Dermis microvascular lymphatic vessel endothelial cell (primary cell): ENCODE data around the gene TSPYL4. TPM values are rescaled to one million over a fixed set of nuclear protein-coding genes. Genes with fewer than 3 reads are reported as not detected.

ENCODE experiments used
- DNase-seq, 2 donors: peaks; one replicate each; pipeline versions ENCODE4 v3.0.0 to v3.0.0-alpha.2; 2010; ENCODE audit warnings: low read depth in 2 of 2
- total RNA-seq: library from RNA; depleted of rRNA; stranded (reverse); fragments of >200 nt; gene quantifications from 2 replicates; pipeline ENCODE4 v1.2.1, GENCODE V29; 2014

Gene TSPYL4
- total RNA-seq, 1 donor from 2014 or later, result 5.9 TPM

DNA sequence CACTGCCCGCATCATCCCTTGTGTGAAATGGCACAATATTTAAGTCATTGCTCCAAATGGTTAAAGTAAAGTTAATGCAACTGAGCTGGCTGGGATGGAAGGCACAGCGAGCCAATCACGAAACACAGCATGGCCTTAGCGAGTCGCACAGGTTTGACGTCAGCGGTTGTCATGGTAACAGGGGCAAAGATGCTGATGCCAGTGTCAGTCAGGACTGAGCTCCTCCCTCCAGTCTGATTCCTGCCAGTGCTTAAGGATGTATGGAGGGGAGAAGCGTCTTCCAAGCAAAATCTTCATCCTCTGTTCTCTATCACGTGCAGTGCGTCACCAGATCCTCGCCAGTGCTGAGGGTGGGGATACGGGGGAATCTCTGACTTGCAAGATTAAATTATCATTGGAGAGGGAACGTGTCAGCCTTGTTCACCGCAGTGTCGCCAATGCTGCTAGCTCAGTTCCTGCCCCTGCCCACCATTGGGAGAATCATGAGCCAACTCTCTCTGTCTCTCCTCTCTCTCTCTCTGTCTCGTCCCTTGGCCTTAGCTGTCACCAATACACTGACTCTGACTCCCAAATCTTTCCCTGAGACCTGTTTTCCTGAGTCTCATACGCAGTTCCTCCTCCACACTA is 24.5 kb downstream of the TSPYL4 start:
- peak in 1 of 2 donors; percentile 54 for DNase-seq

DNA sequence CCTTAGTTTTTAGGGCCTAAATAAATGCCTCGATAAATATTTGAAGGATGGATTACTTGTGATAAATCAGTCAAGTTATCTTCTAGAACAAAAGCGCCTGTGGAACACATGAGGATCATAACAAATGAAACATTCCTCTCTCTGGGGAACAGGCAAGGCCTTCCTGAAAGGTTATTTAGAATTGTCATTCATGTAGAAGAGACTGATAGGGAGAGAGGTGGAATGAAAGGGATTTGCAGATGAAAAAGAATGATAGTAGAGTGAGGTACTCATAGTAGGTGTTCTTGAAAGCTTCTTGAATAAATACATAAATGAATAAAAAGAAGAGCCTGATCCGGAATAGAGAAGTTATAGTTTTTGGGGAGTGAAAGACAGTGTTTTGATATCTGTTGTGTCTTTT is 30.5 kb downstream of the TSPYL4 start:
- DNase-seq, result no peak

DNA sequence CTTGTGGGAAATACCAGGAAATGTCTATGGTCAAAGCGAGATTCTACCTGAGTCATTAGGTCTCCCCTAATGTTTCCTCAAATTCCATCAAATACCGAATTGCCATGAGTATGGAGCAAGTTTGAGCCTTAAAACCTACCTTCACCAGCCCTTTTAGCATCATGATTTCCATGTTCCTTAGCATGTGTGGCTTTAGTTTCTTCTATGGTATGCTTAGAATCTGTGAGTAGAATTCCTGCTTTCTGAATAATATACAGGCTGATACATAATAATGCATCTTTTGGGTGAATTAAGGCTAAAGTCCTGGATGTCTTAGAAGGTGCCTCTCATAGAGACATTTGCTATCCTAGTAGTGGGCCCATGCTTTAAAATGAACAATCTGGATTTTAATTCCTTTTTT is 32.0 kb downstream of the TSPYL4 start:
- DNase-seq, result no peak

DNA sequence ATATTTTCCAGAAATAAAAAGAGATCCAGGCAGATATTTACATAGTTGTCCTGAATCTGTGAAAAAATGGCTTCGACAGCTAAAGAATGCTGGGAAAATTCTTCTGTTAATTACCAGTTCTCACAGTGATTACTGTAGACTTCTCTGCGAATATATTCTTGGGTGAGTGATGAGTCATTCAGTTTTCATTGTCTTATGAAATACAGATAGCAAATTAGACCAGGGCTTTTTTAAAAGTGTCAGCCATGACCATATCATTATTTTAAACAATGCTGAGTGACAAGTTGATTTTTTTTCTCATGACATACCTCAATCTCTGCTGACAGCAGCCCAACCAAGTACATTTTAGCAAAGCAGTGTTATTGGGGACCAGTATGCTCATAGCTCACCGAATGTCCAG is 32.8 kb downstream of the TSPYL4 start:
- peak in 1 of 2 donors; percentile 58 for DNase-seq

DNA sequence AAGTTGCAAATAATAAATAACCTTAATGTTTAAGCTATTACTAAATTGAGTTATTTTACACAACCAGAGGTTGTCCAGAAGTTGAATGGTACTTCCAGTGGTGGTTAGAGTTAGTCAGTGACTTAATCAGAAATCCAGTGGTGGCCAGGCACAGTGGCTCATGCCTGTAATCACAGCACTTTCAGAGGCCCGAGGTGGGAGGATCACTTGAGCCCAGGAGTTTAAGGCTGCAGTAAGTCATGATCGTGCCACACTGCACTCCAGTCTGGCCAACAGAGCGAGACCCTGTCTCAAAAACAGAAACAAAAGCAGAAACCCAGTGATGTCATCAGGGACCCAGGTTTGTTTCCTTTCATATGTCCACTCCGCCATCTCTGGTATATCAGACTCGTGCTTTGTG is 35.0 kb downstream of the TSPYL4 start:
- DNase-seq, result no peak

DNA sequence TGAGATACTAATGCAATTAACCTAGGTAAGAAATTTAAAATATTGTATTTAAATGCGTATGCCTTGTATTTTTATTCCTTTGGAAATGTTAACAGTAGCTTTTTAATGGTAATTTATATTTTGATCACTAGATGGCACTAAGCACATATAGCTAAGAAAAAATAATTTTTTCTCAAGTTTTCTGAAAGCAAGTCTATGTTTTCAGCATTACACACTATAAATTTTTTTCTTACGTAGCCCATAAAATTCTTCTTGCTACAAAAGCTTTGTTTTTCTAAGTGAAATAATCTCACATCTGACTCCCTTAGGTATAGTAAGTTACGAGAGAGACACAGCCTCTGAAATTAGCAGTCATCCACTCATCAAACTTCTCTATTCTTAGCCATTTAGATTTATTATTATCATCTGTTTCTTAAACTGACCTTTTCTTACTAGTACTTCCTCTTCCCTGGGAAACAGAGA is 35.7 kb downstream of the TSPYL4 start:
- DNase-seq, result peak; percentile 4 to 22

DNA sequence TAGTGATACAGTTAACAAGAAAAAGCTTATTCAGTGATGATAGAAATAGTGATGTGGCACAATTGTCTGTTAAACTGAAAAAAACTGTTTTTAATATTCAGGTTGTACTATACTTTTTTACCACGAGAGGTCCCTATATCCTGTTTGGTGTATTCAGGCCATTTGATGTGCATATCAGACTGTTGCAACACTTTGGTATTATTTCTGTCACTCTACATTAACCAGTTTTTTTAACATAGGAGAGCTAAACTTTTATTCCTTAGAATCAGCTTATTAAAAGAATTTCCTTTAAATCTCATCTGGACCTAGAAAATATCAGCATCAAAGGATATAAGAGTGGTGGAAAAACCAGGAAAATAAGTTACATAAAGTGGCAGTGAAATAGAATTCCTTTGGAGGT is 36.8 kb downstream of the TSPYL4 start:
- peak; percentile 35 to 52 for DNase-seq

DNA sequence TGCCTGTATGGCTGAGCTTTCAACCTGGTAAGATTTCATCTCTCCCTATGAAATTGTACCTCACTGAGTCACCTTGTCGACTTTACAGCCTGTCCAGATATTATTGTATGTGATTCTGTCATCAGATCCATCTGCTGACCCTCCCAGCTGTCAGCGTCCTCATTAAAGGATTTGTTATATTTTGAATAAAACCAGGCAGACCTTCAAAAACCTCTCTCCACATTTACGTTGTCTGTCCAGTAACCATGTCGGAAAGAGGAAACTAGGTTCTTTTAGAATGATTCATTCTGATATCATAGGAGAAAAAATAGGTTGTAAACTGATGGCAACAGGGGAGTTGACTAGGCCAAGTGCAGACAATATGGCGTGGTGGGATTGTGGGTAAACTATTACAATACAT is 38.5 kb downstream of the TSPYL4 start:
- peak in 1 of 2 donors; percentile 6 for DNase-seq

DNA sequence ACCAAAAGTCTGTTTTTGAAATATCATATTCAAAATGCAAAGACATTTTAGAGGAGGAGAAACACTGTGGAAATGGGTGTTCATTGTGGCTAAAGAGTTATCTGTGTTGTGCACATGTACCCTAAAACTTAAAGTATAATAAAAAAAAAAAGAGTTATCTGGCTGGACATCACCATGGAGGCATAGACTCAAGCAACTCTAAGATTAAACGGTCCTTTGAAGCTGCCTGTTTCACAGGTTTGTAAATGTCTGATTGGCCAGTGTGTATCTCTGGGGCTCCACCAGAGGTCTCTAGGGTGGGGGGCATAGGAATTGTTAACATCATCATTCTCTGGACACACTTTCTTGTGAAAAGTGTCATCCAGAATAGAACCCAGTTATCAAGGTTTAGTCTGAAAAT is 39.2 kb downstream of the TSPYL4 start:
- DNase-seq, result no peak

DNA sequence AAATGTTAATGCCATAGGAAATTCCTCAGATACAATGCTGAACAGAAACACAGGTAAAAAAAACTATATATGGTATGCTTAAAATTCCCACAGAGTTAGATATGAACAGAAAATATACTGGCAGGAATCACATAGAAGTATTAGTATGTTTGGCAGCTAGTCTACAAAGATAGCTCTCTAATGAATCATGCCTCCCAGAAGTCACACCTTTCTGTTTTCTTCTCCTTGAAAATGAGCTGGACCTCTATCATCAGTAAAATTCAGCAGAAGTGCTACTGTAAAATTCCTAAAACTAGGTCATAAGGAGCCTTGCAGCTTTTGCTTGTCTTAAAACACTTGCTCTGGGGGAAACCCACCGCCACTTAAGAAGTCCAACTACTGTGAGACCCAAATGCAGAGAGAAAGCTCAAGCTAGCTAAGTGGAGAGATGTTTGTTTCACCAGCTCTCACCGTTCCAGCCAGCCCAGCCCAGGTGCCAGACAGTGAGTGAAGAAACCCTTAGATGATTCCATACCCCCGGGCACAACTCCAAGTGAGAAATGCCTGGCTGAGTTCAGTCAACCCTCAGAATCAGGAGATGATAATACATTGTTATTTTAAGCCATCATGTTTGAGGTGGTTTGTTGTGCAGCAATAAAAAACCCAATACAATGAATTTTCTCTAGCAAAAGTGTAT is 43.0 kb downstream of the TSPYL4 start:
- DNase-seq, result peak in 1 of 2 donors; percentile 3

DNA sequence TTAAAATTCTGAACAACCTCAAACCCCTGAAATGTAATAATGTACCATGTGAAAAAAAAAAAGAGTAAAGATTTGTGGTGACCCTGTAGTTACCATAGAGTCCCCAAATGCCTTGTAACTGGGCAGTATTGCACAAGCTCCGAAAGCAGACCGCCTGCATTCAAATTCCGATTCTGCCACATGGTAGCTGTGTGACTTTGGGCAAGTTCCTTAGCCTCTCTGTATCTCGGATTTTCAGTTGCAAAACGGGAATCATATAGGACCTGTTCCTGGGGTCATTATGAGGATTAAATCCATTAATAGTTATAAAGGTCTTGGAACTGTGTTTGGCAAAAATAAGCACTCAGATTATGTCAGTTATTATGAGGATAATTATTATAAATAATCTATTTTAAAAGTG is 43.6 kb downstream of the TSPYL4 start:
- no peak for DNase-seq

DNA sequence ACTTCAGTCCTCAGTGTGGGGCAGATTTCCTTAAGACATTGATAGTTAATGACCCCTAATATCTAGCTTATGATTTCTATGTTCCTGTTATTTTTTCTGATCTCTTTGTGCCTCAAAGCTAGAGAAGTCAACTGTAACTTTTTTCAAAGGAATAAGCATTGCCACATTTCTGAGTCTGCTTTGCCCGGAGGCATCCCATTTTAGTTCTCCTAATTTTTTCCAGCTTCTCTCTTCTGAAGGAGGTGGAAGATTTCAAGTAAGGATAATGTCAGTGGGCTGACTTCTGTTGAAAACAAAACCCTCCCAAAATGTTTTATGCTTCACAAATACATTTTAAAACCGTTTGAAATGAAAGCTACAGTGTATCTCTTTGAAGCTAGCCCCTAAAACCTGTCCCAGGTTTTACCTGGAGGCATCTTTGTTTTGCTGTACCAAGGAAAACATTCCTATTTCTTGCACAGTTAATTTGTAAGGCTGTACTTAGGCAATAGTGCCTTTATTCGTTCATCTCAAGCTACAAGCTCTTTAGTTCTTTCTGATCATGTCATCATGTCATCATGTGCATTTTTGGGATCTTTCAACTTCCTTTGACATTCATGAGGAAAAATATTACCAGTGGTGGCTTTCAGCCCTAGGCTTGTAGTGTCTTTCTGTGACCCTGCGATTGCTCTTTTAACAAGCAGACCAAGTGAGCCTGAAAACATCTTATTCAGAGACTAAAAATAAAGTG is 45.7 kb downstream of the TSPYL4 start:
- DNase-seq, result no peak

DNA sequence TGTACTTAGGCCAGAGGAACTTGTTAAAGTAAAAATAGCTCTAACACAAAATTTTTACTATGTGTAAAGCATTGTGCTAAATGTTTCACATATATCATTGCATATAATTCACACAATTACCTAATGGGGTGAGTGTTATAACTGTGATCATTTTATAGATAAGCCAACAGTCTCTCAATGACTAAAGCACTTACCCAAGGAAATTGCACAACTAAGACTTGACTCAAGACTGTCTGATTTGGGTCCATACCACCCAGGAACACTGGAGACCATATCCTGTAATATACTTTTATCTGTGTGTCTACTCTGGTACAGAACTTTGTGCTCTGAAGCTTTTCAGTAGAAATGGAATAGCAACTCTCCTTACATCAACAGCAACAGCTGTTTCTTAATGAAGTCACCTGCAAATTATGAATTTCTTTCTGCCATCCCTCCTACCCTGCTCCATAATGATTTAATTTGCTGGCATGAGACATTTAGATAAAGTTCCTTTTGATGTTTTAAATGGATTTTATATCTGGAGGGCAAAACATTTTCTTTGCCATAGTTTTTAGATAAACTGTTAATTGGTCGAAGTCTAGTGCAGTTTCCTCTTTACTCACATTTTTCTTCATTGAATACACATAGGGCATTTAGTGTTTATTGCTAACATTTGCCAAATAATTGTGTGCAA is 47.5 kb downstream of the TSPYL4 start:
- no peak for DNase-seq

DNA sequence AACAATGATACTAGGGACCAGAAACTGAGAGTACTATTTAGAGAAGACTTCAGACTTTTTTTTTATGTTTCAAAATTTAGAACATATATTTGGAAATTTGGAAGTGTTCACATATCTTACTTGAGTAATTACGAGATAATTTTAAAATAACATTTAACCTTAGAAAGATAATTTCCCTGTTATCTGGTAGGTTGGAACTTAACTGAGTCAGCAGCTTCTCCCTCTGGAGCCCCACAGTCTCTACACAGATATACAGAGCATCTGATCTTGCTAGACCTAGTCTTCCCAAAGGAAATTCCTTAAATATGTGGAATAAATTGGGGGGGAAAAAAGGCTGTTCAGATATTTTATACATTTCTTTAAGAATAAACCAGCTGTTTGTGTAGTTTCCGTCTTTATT is 48.6 kb downstream of the TSPYL4 start:
- no peak for DNase-seq

DNA sequence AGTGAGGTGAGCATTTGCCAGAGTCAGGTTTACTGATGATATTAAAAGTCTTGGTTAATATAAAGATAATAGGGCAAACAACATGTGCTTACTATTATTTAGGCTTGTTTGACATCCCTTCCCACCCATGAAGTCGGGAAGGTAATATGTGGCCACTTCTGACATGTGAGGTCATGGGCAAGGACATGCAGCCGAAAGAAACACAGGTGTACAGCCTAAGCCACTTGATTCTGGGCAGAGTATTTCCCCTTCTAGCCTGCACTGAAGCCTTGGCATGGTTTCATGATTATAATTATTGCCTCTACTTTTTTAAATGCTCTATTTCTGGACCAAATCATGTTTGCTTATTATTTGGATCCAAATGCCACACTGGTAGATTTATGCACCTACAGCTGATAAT is 52.3 kb downstream of the TSPYL4 start:
- DNase-seq, result no peak

DNA sequence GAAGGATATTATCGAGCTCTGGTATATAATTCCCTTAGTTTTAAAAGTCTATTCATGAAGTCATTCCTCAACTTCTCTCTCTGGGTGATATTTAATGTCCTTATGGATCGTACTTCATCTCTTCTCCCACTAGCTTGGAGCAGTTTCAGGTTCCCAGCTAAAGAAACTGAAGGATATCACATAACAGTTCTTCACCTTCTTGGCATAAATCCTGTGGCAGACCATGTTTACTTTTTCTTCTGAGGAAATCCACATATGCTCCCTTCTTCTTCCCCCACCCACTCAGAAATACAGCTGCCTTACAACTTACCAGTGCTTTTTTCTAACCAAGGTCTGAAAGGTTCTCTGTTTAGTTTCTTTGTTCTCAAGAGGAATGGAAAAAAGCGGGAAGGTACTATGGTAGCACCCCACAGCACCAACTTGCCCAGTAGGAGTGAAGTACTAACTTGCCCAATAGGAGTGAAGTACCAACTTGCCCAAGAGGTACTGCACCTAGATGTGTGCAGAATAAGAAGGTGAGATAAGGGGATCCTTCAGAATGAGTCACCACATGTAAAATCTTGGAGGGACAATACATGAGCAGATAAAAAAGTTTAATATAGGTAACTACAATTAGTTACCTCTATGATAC is 53.1 kb downstream of the TSPYL4 start:
- DNase-seq, result no peak

Other genes starting within 250 kb of the TSPYL4 start
- under 0.01 and 0.13 TPM in 2 replicates for gene FRK, start 193.2 kb downstream of the TSPYL4 start, total RNA-seq
- 3.2 and 4.9 TPM in 2 replicates for gene NT5DC1, start 153.2 kb downstream of the TSPYL4 start, total RNA-seq
- gene COL10A1, start 127.9 kb downstream of the TSPYL4 start, total RNA-seq, result not detected in 2 replicates
- 54.9 and 65.7 TPM in 2 replicates for gene TSPYL1, start 25.9 kb upstream of the TSPYL4 start, total RNA-seq
- gene DSE, start 116.9 kb upstream of the TSPYL4 start, total RNA-seq, result 6.8 and 9.4 TPM in 2 replicates
- 0.90 and 1.0 TPM in 2 replicates for gene CALHM6, start 207.3 kb upstream of the TSPYL4 start, total RNA-seq